ENCODE results near the gene RAB40B.

Gene RAB40B

GRCh38 chr17:82716203-82717010 lies 17.9 kb upstream of the RAB40B start, which contains the start of gene FN3KRP:
Gene FN3KRP (plus strand): TSS chr17:82716706. CDS start chr17:82716756, 50 bp downstream.
- peak; percentile 91 for DNase-seq (ENCODE audit: low read depth)

GRCh38 chr17:82713071-82713723 lies 14.7 kb upstream of the RAB40B start:
- DNase-seq (ENCODE audit: low read depth) = no peak

GRCh38 chr17:82710499-82711232 lies 12.2 kb upstream of the RAB40B start:
- no peak for DNase-seq (ENCODE audit: low read depth)

GRCh38 chr17:82709676-82710498 lies 11.4 kb upstream of the RAB40B start:
- DNase-seq (ENCODE audit: low read depth) = no peak

DNA sequence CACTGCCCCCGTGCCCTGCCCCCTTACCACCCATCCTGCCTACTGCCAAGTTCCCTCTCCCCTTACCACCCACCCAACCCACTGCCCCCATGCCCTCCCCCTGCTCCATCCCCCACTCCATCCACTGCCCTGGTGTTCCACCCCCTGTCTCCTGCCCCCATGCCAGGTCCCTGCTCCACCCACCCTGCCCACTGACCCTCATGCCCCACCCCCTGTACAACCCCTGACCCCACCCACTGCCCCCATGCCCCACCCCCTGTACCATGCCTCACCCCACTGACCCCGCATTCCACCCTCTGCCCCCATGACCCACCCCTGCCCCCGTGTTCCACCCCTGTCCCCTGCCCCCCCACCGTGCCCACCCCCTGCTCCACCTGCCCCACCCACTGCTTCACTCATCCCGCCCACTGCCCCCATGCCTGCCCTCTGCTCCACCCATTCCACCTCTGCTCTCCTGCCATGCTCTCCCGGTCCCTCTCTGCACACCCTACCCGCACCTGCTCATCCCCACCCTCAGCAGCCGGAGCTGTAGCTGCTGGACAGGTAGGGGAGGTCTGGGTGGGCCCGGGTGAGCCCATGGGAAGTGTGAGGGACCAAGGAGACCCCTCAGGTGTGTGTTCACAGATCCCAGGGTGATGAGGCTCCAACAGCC lies 10.7 kb upstream of the RAB40B start:
- no peak for DNase-seq (ENCODE audit: low read depth)

GRCh38 chr17:82705756-82706155 lies 7.3 kb upstream of the RAB40B start:
- DNase-seq (ENCODE audit: low read depth) = no peak

- DNase-seq (ENCODE audit: low read depth) = no peak
Observed at GRCh38 chr17:82704886-82705285, 6.4 kb upstream of the RAB40B start.

- no peak for DNase-seq (ENCODE audit: low read depth)
Observed at GRCh38 chr17:82703935-82704865, 5.7 kb upstream of the RAB40B start.

DNA sequence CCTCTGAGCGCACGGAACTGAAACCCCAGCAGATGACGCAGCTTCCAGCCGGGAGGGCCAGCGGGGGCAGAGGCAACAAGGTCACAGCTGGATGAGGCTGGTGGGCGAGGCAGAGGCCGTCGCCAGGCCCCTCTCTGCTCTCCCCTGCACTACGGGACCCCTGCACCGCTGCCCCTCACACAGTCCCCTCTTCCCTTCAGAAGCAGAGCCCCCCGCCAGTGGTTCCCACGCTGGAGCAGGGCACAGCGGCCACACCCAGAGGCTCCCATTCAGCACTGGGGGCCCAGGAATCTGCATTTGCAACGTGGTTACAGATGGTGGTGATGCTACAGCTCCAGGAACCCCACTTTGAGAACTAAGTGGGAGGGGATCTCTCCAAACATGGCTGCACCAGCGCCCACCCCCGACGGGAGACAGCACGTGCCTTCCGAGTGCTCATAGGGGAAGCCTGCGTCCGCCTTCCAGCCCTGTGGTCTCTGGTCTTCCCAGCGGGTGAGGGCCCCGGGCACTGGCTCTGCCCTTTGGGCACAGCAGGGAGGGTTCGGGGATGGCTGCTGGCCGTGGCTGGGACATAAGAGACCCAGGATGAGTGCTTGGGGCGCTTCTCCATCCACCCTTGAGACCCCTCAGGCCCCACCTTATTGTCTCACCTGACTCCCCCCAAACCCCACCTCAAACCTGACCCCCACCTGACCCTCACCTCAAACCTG lies 4.7 kb upstream of the RAB40B start:
- DNase-seq (ENCODE audit: low read depth) = no peak

DNA sequence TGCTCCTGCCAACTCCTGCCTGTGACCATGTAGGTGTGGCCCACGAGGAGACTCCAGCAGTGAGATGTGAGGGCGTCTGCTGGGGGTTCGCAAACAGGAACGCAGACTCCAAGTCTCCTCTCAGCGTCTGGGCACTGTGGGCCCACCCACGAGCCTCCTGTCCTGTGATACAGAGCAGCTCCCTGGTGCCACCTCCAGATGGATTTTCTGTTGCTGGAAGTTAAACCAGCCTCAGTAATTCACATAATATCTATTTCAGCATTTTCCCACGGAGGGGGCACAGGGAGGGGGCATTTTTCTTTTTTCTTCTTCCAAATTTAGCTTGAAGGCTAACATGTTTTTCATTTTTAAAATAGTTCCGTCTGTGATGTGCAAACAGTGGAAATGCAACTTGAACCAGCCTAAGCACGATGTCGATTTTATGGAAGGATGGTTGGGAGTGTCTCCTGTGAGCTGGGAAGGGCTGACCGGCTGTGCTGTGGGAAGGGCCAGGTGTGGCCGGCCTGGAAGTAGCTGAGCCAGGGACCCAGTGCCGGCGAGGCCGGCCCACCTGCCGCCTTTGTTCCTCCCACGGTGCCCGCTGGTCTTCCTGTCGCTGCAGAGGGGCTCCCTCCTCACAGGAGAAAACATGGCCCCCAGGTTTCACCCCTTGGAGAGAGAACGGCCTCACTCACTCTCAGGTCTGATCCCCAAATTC lies 3.9 kb upstream of the RAB40B start:
- DNase-seq (ENCODE audit: low read depth) = peak; percentile 51

DNA sequence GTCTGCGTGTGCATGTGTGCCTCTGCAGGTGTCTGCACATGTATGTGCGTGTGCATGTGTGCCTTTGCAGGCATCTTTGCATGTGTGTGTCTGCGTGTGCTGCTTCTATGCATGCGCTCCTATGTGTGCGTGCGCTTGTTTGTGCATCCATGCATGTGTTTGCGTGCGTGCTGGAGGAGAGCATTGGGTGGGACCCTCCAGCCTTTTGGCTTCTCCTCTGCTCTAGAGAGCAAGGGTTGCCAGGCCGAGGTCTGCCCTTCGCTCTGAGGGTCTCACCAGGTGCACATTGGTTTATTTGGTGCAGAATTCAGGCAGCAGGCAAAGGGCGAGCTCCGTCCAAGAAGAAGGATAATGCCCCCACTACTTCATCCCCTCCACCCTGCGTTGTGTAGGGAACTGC lies 1.1 kb upstream of the RAB40B start:
- no peak for DNase-seq (ENCODE audit: low read depth)

DNA sequence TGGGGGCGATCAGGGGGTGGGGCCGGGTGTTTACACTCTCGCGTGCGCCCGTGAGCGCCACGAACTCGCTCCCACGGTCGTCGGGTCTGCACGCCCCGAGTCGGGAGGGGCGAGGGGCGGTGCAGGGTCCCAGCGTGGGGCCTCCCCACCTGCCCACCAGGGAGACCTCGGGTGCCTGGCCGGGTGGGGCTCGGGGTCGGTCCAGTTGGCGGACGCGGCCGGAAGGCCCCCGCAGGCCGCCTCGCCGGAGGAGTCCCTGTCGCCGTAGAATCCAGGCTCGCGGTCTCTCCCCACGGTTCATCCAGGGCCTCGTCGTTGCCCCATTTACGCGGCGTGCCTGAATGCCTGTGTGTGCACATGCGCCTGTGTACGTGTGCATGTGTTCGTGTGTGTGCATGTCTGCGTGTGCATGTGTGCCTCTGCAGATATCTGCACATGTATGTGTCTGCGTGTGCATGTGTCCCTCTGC lies 510 bp upstream of the RAB40B start:
- DNase-seq (ENCODE audit: low read depth) = no peak

- no peak for DNase-seq (ENCODE audit: low read depth)
Observed at GRCh38 chr17:82697808-82698064, 762 bp downstream of the RAB40B start.

DNA sequence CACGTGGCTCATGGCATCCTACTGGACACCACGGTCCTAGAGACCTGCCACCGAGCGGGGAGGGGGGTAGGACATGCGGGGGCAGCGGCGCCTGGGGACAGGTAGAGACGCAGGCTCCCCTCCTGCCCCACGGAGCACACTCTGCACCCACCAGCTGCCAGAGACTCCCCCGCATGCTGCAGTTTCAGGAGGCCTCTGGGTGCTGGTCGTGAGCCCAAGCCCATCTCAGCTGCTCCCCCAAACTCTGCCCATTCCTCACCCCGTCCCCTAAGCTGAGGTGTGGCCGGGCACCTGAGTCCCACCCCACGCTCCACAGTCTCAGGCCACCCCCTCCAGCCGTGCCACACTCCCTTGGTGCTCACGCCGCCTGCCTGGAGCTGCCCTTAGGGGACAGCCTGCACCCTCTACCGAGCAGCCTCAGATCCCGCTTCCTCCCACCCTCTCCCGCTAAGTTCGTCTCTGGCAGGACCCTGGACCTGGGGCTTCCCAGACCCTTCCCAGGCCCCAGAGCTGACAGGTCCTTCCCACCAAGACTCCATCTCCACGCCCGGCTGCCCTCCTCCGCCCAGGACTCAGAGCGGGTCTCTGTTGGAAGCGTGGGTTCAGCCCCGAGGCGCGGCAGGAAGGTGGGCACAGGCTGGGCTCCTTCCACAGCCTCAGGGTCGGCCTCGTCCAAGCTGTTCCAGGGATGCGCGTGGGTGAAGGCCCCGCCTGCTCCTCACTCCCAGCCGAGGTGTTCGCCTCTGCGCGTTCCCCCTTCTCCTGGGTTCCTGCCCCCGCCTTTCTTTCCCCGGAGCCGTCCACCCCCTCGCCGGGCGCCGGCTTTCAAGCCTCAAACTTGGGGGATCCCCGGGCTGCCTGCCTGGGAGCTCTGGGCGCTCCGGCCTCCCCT lies 1.3 kb downstream of the RAB40B start:
- DNase-seq (ENCODE audit: low read depth) = peak; percentile 9

DNA sequence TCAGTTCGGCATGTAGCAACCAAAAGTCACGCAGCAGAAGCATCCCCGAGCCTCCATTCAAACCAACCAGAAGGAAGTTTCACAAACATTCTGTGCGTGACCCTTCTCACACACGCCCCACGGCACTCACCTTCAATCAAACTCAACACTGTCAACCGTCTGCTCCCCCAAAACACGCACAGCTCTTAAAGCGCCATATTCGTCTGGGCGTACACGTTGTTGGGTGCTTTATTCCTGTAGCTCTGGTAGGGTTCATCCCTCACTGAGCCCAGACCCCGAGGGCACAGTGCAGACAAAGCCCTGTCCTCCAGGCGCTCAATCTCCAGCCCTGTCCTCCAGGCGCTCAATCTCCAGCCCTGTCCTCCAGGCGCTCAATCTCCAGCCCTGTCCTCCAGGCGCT lies 2.2 kb downstream of the RAB40B start:
- no peak for DNase-seq (ENCODE audit: low read depth)

DNA sequence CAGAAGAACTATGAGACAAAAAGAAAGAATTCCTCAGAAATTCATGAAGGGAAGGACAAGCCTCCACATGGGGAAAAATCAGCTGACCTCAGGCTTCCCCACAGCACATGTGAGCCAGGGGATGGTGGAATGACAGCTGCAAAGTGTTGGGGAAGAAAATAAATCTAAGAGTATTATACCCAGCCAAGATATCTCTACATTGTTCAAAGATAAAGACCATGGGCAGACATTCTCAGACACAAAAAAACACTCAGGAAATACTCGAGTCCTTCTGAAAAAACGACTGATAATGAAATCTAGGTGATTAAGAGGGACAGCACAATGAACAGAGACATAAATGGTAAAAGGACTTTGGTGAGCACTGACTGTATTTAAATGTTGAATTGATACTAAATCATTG lies 3.9 kb downstream of the RAB40B start:
- DNase-seq (ENCODE audit: low read depth) = no peak

DNA sequence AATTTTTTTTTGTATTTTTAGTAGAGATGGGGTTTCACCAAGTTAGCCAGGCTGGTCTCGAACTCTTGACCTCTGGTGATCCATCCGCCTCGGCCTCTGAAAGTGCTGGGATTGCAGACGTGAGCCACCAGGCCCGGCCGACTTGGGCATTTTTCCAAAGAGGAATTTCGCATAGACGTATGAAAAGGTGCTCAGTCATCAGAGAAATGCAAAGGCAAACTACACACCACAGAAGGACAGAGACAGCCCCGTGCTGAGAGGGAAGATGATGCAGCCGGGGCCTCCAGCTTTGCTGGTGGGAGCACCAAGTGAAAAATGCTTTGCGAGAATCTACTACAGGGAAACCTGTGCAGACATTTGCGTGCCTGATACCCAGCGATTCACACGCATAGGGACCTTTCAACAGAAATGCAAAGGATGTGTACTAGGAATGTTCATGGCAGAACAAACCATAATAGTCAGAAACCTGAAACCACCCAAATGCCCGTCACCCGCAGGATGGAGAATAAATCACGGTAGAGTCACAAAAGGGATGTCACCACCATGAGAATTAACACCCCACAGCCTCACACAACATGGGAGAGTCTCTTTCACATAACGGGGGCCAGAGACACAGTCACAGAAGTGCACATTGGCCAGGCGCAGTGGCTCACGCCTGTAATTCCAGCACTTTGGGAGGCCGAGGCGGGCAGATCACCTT lies 5.2 kb downstream of the RAB40B start:
- no peak for DNase-seq (ENCODE audit: low read depth)

GRCh38 chr17:82692268-82692667 lies 6.2 kb downstream of the RAB40B start:
- DNase-seq (ENCODE audit: low read depth) = no peak

Measured in EH (cell line).